NCI-H2107 treated with DMSO at 0.1 percent for 48 hours (cell line): ENCODE data around the gene GBGT1.

Experiments used
- DNase-seq: peaks from one replicate; lab custom pipeline; 2025; ENCODE audit not compliant: unreplicated experiment; lab: John Stamatoyannopoulos, UW

GBGT1 gene

DNA sequence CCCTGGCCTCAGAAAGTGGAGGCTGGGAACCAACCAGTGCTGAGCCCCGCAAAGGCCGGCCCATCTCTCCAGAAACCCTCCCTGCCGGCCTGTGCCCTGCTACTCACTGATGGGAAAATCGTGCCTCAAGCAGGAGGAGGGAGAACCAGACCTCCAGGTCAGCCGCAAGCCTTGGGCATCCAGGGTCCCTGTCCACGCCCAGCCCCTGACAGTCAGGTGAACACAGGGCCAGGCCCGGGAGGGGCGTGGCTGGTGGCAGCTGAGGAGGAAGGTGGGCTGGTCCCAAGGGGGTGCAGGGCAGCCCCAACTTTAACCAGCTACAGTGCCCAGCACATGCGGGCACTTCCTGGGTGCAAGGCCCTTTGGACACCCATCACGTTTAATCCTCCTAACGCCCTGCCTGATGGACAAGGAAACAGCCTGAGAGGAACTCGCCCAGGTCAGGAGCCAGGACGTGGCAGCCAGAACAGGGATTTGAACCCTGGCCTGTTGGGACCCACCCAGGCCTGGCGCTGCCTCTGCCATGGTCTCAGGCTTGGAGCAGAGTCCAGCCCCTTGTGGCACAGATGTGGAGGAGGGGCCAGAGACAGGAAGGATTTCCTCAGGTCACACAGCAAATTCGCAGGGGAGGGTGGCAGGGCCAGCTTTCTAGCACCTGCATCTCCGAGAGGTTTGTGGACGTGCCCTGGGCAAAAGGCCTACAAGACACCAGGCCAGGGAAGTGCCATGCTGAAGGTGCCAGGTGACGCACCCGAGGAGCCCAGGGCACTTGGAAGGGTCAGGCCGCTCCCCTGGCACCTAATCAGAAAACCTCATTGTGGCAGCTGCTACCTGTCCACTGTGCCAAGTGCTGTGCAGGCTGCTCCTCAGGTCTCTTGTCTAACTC lies 47.1 kb downstream of the GBGT1 start:
- DNase-seq, result no peak

DNA sequence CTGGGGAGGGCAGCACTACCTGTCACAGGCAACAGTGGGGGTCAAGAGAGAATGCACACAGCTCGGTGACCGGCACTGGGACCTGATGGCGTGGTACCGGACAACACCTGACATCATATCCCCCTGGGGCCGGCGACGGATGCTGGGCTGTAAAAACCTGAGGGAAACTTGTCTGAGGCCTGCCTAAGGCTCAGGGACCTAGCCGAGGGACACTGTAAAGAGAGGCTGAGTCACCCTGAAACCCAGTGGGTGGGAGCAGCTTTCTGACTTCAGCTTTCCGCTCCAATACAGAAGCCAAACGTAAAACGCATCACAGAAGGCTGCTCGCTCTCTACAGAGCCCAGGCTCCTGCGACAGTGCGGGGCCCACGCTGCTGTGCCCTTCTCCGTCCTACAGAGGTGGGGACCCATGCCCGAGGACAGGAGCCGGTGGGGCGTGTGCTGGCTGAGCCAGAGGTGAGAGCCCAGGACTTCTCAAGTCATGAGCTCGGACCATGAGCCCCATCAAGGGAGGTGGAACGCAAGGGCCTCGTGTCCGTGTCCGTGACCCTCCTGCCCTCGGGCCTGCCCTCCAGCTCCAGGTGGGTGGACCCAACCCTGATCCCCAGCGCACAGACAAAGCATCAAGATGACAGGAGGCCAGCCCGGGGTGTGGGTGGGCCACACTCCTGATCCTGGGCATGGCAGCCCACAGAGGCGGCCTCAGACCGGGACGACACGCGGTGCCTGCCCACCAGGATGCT lies 47.9 kb downstream of the GBGT1 start:
- DNase-seq, result no peak

DNA sequence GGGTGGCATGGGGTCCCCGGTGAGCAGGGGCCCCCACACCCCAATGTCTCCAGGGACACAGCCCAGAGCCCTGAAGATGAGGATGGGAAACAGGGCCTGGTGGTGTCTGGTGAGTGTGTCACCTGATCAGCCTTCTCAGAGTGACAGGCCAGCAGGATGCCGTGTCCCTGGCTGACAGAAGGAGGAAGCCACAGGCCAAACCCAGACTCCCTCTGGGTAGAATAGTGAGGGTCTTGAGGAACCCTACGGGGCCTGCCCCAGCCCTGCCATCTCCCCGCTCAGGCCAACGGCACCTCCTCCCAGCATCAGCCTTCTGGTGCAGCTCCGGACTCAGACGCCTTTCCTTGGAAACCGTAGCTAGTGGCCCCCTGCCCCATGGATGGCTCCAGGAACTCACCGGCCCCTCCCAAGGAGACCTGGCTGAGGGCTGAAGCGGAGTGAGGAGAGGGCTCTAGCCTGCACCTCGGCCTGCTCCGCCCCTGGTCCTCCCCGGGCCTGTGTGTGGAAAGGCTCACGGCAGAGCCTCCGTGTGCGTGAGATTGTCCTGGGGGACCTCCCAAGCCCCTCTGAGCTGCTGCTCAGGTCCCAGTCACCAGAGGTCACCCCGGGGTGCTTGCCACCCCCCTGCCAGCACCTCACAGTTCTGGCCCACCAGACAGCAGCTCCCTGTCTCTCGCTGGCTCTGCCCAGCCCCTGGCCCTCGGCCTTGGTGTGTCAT lies 48.7 kb downstream of the GBGT1 start:
- DNase-seq, result no peak

DNA sequence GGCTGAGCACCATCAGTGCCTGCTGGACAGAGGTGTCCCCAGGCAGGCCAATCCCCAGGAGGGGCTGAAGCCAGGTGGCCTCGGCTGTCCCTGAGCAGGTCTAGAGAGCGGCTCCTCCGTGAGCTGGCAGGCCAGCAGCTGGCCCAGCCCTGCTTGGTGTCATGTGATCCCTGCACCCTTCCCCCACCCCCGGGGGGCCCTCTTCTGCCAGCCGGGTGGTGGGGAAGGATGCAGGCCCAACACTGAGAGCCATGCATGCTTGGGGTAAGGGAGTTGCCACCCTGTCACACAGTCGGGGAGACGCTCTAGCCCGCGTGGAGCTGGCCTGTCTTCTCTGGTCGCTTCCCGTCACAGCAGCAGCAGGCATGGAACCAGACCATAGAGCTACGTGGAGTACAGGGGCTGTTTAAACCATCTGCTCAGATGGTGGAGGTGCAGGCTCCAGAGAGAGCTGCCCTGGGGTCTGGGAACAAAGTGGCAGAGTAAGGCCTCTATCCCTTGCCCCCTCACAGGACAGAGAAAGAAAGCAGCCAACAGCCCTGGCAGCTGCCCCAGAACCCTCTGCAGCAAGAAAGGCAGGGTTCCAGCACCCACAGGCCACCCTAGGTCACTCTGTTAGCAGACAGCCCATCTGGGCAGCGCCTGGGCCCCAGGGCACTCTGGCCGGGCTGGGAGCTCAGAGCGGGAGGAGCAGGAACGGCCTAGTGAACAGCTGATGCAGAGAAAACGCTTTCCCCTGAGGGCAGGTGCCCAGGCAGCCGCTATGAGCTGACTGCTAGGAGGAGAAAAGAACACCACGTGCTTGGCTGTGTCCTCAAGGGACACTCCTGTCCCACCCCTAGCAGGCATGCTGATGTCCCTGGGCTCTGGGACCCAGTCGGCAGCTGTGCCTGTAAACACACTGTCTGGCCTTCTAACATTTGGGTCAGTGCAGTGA lies 49.5 kb downstream of the GBGT1 start:
- peak; percentile 36 for DNase-seq

DNA sequence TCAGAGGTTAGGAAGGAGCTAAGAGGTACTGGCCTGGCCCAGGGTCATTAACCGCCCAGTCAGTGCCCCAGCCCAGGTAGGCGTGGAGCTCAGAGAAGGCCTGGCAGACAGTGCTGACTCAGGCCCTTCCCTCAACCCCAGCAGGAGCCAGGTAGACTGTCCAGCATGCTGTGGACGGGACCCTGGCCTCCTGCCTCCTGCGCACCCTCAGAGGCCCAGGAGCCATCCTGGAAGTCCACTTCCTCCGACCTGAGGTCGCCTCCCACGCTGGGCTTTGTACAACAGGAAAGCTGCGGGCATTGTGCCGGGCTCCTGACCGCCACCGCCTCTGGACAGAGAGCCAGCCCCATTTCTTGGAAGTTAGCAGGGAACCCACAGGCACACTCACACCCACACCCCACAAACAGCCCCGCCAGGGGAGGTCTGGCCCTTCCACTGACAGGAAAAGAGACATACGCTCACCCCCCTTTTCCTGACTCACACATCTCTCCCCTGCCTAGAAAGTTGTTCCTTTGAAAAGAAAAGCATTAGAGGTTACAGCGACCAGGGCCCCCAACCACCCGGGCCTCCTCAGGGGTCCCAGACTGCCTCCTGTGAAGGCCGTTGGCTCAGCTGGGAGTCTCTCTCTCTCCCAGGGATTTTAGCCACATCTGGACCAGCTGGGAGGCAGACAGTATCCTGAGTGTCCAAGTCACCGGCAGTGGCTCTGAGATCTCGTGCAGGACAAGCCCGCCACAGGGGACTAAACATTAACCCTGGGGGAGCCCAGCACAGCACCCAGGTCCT lies 50.4 kb downstream of the GBGT1 start:
- no peak for DNase-seq

DNA sequence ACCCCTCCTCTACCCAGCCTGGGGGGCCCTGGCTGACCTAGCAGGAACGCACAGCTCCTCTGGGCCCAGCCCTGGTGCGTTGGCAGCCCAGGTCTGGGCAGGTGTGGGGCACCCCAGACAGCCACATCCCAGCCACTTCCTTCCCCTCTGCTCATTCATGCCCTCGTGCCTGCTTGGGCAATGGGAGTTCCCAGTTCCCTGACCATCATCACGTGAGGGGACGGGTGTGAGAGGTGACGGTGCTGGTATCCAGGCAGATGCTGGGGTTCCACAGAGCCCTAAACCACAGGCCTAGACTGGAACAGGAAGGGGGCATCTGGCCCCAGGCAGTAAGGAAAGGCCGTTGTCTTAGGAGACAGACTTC lies 51.1 kb downstream of the GBGT1 start:
- DNase-seq, result no peak

DNA sequence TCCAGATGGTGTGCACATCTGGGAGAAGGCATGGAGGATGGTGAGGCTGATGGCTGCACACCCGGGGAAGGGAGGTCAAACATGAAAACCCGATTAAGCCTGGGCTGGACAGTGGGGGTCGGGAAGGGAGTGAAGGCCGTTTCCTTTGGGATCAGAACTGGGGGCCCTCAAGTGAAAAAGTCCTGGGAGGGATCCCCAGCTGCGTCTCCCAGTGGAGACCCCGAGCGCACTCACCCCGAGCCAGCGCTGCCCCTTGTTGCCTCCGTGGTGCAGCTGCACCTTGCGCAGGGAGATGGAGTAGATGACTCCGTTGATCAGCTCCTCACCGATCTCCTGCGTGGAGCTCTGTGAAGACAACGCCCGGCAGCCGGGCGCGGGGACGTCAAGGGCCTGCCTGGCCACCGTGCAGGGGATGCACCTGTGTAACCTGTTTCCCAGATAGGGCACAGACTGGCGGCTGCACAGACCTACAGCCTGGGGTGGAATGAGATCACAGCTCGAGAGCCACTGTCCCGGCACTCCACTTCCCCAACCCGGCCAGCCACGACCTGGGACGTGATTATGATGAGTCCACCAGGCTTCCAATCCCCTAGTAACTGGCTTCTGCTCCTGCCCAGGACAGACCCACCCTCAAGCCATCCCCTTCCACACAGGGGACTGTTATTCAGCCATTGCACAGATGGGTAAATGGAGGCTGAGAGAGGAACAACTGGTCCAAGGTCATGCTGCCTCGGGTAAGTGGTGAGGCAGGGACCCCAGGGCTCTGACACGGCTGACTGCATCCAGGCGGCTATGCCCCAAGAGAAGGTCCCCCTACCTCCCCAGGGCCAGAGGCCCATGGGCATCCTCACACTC lies 51.7 kb downstream of the GBGT1 start:
- DNase-seq, result no peak

DNA sequence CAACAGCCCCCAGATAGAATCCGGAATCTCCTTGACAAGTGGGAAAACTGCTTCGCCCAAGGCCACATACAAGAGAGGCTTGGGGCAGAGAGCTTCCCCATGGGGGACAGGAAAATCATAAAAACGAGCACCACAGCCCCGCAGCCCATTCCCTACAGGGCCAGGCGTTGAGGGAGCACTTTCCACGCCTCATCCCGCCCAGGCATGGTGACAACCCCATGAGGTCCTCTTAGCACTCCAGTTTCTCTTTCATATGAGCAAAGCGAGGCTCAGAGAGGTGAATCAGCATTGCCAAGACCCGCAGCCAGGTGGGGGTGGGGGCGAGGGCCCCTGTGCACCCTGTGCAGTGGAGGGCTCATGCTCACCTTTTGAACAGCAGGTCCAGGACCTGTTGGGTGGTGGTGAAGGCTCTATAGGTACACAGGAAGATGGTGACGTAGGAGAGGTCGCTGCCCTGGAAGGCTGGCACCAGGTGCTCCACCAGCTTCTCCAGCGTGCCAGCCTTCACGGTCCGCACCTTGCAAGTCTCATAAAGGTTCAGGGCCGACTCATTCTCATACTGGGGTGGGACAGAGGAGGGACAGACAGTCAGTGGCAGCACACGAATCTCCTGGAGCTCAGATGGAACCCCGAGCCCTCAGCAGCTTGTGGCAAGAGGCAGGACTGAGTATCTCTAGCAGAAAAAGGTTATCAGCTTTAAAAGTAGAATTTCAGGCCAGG lies 53.6 kb downstream of the GBGT1 start:
- DNase-seq, result no peak

DNA sequence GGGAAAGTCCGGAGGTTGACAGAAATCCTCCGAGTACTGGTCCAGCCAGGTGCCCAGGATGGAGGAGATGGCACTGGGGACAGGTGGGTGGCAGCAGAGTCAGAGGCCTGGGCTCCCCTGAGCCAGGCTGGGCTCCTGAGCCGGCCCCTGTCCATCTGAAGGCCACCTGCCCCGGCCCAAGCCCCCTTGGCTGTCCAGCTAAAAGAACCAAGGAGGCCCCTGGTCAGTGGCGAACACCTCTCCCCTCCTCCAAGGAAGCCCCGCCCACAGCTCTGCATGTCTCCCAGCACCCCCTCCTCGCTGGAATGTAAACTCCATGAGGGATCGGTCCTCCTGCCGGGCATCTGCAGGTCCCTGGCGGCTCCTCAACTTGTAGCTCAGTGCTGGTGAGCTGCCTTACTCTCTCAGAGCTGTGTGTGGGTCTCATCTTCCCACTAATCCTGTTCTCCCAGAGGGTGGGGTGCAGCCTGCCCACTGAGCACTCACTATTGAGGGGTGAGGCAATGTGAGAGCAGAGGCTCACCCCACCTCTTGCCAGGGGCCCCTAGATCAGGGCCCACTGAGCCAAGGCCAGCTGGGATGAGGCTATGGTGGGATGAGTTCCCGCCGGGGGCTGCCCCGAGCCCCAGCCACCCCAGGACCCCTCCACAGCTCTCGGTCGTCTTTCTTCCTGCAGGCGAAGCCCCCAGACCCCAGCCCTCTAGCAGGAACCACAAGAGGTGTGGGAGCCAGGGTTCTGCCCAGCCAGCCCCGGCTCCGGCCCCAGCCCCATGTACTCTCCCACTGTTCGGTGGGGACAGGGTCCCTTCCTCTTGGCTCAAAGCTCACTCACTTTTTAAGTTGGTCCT lies 54.7 kb downstream of the GBGT1 start:
- DNase-seq, result no peak

DNA sequence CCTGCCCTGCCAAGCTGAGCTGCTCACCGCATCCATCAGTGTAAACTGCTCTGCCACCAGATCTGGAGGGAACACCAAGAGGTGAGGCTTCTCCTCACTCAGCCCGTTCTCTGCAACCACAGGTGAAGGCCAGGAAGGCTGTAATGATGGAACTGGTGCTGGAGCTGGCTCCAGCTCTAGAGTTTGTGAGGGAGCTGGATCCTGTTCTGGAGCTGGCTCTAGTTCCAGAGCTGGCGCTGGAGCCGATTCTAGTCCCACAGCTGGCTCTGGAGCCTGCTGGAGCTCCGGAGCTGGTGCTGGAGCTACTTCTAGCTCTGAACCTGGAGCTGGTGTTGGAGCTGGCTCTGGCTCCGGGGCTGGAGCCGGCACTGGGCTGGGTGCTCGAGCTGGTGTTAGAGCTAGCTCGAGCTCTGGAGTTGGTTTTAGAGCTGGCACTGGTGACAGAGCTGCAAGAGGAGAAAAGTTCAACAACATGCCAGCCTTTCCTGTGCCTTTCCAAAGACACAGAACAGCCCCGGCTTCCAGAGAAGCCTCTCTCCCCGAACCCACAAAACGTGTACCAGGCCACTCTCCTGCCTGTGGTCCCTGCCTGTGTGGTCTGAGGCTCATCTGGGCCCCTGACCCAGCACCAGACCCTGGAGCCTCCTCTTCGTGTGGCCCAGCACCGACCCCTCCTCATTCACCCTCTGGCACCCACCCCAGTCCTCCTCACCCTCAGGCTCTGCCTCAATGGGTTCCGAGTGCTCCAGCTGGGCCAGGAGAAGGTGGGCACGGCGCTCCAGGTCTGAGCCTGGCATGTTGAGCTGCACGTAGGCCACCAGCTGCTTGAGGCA lies 55.5 kb downstream of the GBGT1 start:
- no peak for DNase-seq

DNA sequence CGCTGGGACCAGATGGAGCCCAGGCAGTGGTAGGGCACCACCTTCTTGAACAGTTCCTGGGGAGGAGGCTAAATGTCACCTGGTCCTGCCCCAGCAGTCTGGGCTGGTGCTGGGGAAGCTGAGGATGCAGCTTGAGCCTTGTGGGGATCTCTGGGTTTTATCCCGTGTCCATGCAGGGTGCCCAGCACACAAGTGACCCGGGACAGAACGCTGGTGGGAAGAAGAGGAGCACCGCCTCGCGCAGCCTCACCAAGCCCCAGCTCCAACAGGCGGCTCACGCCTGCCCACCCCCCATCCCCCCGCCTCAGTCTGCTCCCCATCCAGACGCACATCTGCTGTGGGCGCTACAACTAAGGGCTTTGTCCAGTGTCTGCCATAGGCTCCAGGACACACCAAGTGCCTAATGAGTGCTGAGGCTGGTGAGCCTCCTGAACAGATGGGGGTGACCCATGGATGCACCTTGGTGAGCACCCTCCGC lies 56.4 kb downstream of the GBGT1 start:
- DNase-seq, result no peak

DNA sequence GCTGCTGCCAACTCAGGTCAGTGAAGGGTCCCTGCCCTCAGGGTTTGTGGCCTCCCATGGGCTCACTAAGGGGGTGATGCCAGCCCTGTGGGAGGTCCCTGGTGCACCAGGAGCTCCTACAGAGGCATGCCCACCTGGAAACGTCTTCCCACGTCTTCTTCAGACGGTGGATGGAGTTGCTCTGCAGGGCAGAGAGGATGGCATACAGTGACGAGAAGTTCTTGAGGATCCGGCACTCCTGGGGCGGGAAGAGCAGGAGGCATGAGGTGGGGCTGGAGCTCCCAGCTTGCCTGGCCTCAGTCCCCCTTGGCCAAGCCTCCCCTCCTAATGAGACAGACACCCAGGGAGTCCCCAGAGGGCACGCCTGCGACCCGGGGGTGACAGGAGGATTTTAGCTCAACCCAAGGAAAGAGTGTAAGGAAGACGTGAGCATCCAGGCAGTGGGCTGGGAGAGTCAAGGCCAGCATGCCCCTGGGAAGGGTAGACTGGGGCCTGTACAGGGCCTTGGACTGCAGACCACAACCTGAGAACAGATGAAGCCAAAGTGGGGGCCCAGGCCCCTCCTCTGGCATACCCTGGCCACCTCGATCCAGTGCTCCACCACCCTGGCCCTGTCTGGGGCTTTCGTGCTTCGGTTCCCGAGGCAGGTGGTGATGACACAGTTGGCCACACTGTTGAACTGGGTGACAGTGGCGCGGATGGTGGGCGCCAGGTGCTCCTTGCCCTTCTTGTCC lies 57.0 kb downstream of the GBGT1 start:
- no peak for DNase-seq

DNA sequence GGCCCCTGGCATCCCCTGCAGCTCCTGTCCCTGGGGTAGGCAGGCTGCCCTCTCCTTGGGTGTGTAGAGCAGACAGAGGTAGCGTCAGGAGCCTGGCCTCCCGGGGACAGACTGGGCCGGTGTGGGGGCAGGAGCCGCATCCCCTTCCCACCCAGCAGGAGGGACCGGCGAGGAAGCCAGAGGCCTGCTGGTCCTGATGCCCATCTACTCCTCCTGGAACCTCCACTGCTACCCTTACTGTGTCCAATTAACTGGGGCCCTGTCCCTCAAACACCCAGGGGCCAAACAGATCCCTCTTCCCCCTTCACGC lies 58.3 kb downstream of the GBGT1 start:
- DNase-seq, result no peak

DNA sequence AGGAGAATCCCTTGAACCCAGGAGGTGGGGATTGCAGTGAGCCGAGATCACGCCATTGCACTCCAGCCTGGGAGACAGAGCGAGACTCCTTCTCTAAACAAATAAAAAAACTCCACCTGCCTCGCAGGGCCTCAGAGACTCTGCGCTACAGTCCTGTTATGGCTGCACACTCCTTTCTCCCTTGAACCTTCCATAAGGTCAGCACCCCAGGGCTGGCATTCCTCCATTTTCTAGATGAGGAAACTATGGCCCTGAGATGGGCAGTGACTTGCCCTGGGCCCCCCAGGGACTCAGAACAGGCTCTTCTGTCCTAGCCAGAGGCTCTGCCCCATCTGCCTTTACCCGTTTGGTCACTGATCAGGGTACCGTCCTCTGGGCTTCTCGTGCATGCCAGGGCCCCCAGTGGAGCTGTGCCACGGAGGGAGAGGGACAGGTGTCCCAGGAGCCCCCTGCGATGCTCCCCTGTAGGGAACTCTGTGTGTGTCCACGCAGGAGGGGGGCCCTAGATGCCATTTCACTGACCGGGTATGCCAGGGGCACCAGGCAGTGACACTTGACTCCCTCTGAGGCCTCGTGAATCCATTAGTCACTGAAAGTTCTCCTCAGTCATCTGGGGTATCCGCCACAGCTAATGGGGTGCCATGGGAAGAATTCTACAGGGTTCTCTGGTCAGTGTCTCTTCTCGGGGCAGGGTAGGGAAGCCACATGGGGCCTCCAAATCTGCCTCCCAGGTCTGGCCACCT lies 58.8 kb downstream of the GBGT1 start:
- no peak for DNase-seq

DNA sequence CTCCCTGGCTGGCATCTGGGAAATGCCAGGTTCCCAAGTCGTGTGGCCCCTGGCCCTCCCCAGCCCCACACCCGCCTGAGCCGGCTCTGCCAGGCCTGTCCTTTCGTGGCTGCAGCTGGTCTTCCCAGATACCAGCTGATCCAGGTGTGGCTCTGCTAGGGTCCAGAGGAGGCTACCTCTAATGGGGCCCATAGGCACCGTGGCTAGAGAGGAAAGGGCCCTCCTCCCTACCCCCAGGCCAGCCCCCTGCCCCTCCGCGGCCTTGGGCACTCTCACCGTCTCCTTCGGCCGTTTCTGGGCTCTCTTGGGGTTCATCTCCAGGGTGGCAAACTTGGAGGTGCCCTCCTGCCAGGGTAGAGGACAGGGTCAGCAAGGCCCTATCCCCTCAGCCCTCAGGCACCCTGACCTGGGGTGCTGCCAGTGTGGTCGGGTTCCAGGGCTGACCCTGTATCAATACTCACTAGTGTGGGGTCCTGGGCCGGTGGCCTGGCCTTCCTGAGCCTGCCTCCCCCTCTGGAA lies 59.7 kb downstream of the GBGT1 start:
- DNase-seq, result no peak
